Raji (cell line): ENCODE data around the gene PTDSS2.

Experiments used
- POLR2A ChIP-seq: IDR thresholded peaks from 2 replicates; pipeline ENCODE4 v1.6.1; 2011; ENCODE audit warnings: low read depth, low read length, control low read depth; ENCODE audit not compliant: insufficient read depth

PTDSS2 gene

DNA sequence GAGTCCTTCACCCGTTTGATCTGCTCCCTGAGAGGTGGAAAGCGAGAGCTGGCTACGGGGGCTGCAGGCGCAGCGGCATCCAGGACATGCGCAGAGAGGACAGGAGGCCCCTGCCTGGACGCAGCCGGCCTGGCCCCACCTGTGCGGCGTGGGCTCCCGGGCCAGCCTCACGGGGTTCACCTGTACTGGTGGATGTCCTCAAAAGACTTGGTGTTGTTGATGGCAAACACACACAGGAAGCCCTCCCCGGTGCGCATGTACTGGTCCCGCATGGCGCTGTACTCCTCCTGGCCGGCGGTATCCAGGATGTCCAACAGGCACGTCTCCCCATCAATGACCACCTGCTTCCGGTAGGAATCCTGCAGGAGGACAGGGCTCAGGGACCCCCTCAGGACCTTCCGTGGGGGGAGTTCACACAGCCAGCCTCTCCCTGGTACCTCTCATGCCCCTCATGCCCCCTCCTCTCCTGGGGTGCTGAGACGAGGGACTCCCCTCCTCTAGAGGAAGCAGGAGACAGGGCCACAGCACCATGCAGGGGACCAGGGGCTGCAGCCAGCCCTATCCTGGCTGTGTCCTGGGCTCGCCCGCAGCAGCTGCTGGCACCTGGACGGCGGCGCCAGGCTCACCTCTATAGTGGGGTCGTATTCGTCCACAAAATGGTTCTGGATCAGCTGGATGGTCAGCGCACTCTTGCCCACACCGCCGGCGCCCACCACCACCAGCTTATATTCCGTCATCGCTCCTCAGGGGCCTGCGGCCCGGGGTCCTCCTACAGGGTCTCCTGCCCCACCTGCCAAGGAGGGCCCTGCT, 83.7 kb downstream of the PTDSS2 start:
- TF ChIP-seq POLR2A: no peak

DNA sequence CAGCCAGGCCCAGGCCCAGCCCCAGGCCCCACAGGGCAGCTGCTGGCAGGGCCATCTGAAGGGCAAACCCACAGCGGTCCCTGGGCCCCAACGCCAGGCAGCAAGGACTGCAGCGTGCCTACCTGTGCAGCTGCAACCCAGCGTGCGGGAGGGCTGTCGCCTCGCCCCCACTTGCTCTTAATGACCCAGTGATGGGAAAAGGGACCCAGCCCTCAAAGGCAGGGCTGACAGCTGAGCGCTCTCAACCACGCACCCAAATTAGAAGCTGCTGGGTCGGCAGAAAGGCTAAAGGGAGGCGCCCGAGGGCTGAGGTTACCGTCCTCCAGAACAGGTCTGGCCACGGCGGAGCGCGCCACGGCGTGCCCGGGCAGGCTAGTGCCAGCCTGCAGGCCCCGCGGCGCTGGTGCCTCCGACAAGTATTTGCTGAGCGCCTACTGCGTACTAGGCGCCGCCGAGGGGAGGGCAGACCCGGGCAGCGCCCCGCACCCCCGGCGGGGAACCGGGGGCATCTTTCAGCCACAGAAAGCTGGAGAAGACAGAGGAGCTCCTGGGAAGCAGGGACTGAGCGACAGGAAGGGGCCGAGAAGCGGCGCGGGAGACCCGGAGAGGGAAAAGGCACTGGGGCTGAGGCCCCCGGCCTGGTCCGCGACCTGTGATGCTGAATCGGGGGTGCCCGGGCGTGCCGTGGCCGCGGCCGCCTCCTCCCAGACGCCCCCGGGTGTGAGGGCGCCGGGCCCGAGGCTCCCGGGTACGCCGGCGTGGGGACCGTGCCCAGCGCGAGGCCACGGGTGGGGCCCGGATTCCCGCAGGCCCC, 84.5 kb downstream of the PTDSS2 start:
- TF ChIP-seq POLR2A: no peak

DNA sequence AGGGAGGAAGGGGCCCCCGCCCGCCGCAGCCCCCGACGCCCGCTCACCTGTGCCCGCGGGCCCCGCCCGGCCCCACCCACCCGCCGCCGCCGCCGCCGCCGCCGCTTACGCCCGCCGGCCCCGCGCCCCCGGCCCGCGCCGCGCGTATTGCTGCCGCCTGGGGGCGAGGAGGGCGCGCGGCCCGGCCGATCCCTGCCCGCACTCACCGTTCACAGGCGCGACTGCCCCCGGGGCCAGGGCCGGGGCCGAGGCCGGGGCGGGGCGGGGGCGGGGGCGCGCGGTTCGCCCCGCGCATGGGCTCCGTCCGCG, 85.1 kb downstream of the PTDSS2 start:
- no peak for TF ChIP-seq POLR2A

DNA sequence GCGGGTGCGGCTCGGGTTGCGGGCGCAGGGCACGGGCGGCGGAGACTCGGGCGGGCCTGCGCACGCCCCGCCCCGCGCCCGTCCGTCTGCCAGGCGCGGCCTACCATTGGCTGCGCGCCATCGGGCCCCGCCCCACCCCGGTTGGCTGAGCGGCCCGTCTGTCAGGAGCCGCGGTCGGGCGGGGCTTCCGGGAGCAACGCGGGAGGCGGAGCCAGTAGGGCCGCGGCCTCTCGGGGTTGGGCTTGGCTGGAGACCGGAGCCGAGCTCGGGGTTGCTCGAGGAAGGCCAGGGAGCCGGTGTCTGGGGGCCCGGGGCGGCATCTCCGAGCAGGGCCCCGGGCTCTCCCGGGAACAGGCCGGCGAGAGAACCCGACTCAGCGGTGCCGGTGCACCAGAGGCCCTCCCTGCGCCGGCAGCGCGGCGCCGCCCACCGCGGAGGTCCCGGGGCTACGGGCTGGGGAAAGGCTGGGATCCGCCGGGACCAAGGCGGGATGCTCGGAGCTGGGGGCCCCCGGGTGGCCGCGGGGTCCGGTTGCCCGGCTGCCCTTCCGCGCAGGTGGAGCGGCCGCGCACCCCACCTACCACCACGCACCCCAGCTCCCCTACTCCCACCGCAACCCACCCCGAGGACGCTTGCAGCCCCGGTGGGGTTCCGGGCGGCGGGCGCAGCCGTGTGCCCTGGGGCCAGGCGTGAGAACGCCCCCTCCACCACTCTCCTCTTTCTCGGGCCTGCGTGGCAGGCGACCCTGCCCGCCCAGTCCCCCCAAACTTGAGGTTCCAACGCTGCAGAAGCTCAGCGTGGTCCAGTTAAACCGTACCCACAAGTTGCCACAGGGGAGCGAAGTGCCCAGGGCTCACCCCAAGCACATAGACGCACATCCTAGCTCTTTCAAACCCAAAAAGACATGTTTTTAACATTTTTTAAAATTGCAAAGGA, 85.7 kb downstream of the PTDSS2 start, which contains the start of gene HRAS:
HRAS (minus strand) TSS at position 58 of the 936 bp plus-strand sequence.
- peak; percentile 79 for TF ChIP-seq POLR2A

DNA sequence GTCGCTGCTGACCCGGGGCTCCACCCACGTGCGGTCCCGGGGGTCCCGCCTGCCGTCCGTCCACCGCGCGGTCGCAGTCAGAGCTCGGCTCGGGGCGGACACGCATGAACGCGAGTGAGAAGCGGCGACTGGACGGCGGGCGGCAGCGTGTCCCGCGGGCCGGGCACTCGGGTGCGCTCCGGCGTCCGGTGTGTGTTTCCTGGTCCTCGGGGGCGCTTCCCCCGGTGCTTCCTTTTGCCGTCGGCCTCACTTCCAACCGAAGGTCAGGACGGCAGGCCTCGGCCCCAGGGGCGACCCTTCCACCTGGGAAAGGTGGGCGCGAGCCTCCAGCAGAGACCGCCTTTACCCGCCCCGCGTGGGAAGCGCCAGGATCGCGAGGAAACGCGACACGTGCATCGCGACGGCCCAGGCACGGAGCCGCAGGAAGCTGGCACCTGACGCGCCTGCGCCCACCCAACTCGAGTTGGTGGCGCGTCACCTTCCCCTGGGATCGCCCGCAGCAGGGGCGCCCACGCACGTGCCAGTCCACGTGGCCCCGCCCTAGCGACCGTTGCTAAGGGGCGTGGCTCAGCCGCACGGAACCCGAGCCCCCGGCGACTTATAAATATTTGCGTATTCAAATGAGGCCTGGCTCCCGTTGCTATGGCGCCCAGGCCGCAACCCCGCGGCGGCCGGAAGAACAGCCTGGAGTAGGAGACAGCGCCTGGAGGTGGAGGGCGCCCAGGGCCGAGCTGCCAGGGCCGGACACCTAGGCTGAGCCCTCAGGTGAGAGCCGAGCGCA, 87.0 kb downstream of the PTDSS2 start, which contains the start of gene LRRC56:
LRRC56 (plus strand) TSS at position 687 of the 781 bp plus-strand sequence. CDS start 3,158 bp downstream, outside the sequence.
- peak; percentile 75 for TF ChIP-seq POLR2A

DNA sequence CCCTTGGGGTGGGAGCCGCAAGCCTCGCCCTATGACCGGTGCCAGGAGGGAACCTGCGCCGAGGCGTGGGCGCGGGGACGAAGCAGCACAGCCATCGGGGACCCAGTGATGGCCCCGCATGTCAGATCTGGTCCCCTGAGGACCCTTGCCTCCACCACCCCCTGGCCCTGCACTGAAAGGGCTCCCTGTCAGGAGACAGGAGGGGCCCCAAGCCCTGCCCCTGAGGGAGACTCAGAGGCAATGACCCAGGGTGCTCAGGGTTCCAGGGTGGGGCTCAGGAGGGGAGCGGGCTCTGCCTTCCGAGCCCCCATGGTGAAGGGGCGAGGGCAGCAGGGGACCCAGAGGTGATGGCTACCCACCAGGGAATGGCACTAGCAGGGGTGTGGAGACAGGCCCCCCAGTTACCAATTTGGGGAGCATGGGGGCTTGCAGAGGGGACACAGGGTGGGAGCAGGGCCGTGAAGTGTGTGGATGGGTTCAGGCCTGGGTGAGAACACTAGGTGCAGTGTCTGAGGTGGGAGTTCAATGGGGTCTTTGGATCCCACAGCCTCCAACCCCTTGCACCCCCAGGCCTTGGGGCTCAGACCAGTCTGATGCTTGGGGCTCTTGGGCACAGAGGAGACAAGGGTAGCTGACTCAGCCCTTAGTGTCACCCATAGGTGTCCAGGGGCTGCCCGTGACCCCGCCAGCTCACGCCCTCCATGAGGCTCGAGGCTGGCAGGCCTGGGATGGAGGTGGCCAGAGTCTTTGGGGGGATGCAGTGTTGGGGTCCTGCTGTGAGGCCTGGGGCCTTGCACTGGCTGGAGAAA, 87.7 kb downstream of the PTDSS2 start:
- no peak for TF ChIP-seq POLR2A

DNA sequence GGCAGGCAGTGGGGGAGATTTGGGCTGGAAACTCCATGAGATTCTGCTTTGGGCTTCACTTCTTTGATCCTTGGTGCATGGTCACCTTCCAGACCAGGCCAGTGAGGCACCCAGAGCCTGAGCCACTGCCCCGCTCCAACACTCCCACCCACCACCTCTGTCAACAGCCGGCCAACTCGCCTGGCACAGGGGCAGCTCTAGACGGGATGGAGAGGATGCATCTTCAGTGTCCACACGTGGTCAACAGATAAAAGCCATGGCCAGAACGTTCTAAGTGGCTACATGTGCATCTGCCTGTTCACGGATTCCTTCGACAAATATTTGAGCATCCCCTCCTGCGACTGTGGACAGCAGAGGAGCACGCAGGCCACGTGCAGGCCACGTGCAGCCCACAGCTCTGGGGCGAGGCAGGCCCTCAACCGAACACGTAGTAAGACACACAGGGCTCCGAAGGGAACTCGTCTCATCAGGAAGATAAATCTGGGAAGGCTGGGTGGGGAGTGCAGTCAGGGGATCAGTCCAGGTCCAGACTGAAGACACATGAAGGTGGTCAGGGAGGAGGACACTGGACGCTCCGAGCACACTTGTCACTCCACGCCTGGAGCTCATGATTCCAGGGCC, 88.5 kb downstream of the PTDSS2 start:
- no peak for TF ChIP-seq POLR2A

DNA sequence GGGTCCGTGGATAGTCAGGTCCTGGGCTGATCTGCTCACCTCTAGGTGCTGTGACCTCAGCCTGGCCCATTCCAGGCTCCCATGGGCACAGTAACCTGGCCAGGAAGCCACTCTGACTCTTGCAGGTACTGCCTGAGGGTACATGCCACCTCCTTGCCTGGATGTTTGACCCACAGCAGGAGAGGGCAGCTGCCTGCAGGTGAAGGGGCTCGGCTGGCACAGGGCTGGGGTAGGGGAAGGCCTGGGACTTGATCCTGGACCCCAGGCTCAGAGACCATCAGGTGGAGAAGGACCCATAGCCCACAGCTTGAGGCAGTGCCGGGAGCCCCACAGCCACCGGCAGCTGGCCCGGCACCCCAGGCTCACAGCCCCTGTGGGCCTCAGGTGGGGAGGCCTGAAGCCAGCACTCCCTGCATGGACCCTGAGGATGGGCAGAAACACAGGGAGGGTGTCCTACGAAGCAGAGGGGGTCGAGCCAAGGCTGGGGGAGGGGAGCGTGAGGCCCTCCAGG, 89.9 kb downstream of the PTDSS2 start:
- TF ChIP-seq POLR2A: no peak
